Jurkat, Clone E6-1 (cell line): Measurements from ENCODE around the gene LILRA5. TPM values are rescaled to one million over a fixed set of nuclear protein-coding genes. Genes with fewer than 3 reads are reported as not detected.
"Not testable (repeated sequence)": the region's sequence is repeated elsewhere in the genome, so short reads cannot be mapped to it uniquely, and the experiment has no call there.

Experiments
- DNase-seq: peaks from one replicate; pipeline ENCODE4 v3.0.0-alpha.2; 2011; ENCODE audit warnings: low read depth, low spot score
- H3K4me3 ChIP-seq: 2 replicates; pipeline ENCODE4 v1.5.1; 2011; ENCODE audit warnings: mild to moderate bottlenecking, low read length, control low read depth, moderate library complexity
- polyA plus RNA-seq: library from polyadenylated mRNA; unstranded; fragments of >200 nt; gene quantifications from one replicate; pipeline ENCODE4 v1.2.1, GENCODE V29; 2012; ENCODE audit warnings: missing spikeins; ENCODE audit not compliant: insufficient read length, insufficient read depth

LILRA5 gene
- polyA plus RNA-seq: not detected

GRCh38 chr19:54312436-54313377, at the start of gene LILRA5:
Gene LILRA5, minus strand, starts transcription at chr19:54313166. Its CDS starts 147 bp downstream, at chr19:54313019.
- no peak within 1 kb of the TSS for H3K4me3 ChIP-seq
- no peak for DNase-seq

- H3K4me3 ChIP-seq, DNase-seq: not testable (repeated sequence)
Observed at GRCh38 chr19:54361680-54362422, 48.9 kb upstream of the LILRA5 start.

- not testable (repeated sequence) for DNase-seq, H3K4me3 ChIP-seq
Observed at GRCh38 chr19:54359149-54359820, 46.3 kb upstream of the LILRA5 start.

- no peak overlapping the region for H3K4me3 ChIP-seq
- no peak for DNase-seq
Observed at GRCh38 chr19:54357381-54357780, 44.4 kb upstream of the LILRA5 start.

- no peak for DNase-seq
Observed at GRCh38 chr19:54356444-54357056, 43.6 kb upstream of the LILRA5 start.

GRCh38 chr19:54355675-54356074, 42.7 kb upstream of the LILRA5 start:
- DNase-seq: no peak
- H3K4me3 ChIP-seq: no peak overlapping the region

More at GRCh38 chr19:54356444-54357056, 43.6 kb upstream of the LILRA5 start:
- H3K4me3 ChIP-seq: no peak overlapping the region

- DNase-seq: no peak
- no peak overlapping the region for H3K4me3 ChIP-seq
Observed at GRCh38 chr19:54354761-54355160, 41.8 kb upstream of the LILRA5 start.

- no peak for DNase-seq
- H3K4me3 ChIP-seq: no peak overlapping the region
Observed at GRCh38 chr19:54352546-54352945, 39.6 kb upstream of the LILRA5 start.

- H3K4me3 ChIP-seq: no peak overlapping the region
- no peak for DNase-seq
Observed at GRCh38 chr19:54352041-54352440, 39.1 kb upstream of the LILRA5 start.

GRCh38 chr19:54351474-54351873, 38.5 kb upstream of the LILRA5 start:
- no peak overlapping the region for H3K4me3 ChIP-seq
- DNase-seq: no peak

- H3K4me3 ChIP-seq: no peak overlapping the region
- no peak for DNase-seq
Observed at GRCh38 chr19:54345938-54346386, 33.0 kb upstream of the LILRA5 start.

- DNase-seq: no peak
- no peak overlapping the region for H3K4me3 ChIP-seq
Observed at GRCh38 chr19:54343868-54344267, 30.9 kb upstream of the LILRA5 start.

- H3K4me3 ChIP-seq: no peak overlapping the region
Observed at GRCh38 chr19:54341295-54341694, 28.3 kb upstream of the LILRA5 start.

GRCh38 chr19:54339646-54340358, 26.8 kb upstream of the LILRA5 start:
- DNase-seq: no peak
- H3K4me3 ChIP-seq: no peak overlapping the region

More at GRCh38 chr19:54341295-54341694, 28.3 kb upstream of the LILRA5 start:
- no peak for DNase-seq

- no peak overlapping the region for H3K4me3 ChIP-seq
- DNase-seq: no peak
Observed at GRCh38 chr19:54338521-54338920, 25.6 kb upstream of the LILRA5 start.

GRCh38 chr19:54337858-54338230, 24.9 kb upstream of the LILRA5 start:
- DNase-seq: no peak
- H3K4me3 ChIP-seq: no peak overlapping the region

- DNase-seq: no peak
- H3K4me3 ChIP-seq: no peak overlapping the region
Observed at GRCh38 chr19:54336893-54337857, 24.2 kb upstream of the LILRA5 start.
